ENCODE data around the gene LRRC74A.

DNA sequence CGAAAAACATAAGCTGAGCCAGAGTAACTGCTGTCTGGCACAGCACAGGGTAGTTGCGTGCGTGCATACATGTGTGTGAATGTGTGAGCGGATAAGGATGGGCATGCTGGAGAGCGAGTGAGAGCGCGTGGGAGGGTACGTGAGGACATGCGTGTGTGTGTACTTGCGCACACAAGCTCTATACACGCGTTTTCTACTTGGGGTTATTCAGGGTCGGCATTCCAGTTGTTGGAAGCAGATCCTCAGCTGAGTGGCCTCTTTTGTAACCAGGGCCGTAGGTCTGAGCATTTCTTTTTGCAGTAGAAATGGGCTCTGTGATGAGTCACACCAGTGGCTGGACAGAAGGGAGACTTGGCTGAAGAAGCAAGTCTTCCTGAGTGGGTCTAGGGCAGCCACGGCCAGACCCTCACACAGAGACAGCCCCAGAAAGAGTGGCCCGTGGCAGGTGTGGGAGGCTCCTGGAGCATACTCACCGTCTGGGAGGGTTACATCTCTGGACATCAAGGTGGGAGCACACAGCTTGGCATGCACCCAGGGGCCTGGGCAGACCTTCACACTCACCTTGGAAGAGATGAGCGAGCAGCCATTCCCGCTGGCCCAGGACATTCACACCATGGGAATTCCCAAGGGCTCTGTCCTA is 78.0 kb downstream of the LRRC74A start:
- TF ChIP-seq POLR2AphosphoS5 (IDR thresholded peaks at IDR 0.05; ENCODE audit: low read depth, low read length) (no peak), POLR2A (IDR thresholded peaks at IDR 0.05; ENCODE audit: low read depth, low read length) (no peak), TAF1 (IDR thresholded peaks at IDR 0.05; ENCODE audit: low read depth, low read length) (no peak)
